ENCODE data around the gene CRACR2B. TPM values are rescaled to one million over a fixed set of nuclear protein-coding genes. Genes with fewer than 3 reads are reported as not detected.

CRACR2B gene
- total and polyA plus RNA-seq, 10 of the 15 experiments (the other 5 are each of a cell fraction or from before 2014, with no cell fraction given) = 0.10 to 33.7 (median 12.7) TPM

GRCh38 chr11:792535-792821, 35.2 kb upstream of the CRACR2B start (continued):
- TF ChIP-seq POLR2A (IDR thresholded peaks at IDR 0.05; ENCODE audit: low read depth, low read length) = no peak
- TF ChIP-seq LARP7 (IDR thresholded peaks at IDR 0.05) = no peak
- no peak for TF ChIP-seq CHD2 (IDR thresholded peaks at IDR 0.05; ENCODE audit: borderline replicate concordance, low read depth, low read length)
- TF ChIP-seq ELK1 (IDR thresholded peaks at IDR 0.05; ENCODE audit: low read depth, low read length) = no peak

- Histone ChIP-seq H3K79me2 (ENCODE audit: control insufficient read depth, insufficient read depth, low read length) (peaks cover 30% of the 10 kb centered on the region), H4K20me1 (ENCODE audit: control insufficient read depth, insufficient read depth) (no peaks in the 10 kb centered on the region), H3K4me1 (ENCODE audit: control insufficient read depth, insufficient read depth, low read length) (peaks cover 22% of the 10 kb centered on the region), H3K27ac (ENCODE audit: control insufficient read depth, insufficient read depth) (no peak overlapping the region), H3K27me3 (replicated peaks in 1 of 2; ENCODE audit: control insufficient read depth in 2 of 2, insufficient read depth in 2 of 2, low read length in 1 of 2) (no peaks in the 10 kb centered on the region), H3K9me3 (replicated peaks; ENCODE audit: control insufficient read depth, insufficient read depth, low read length) (no peaks in the 10 kb centered on the region), H2AFZ (ENCODE audit: control insufficient read depth, low read depth, low read length) (no peak overlapping the region), H3K36me3 (ENCODE audit: control insufficient read depth in 2 of 2, insufficient read depth in 2 of 2, low read length in 1 of 2) (peaks cover 0 to 9% of the 10 kb centered on the region in 2 experiments; a peak in 2 of 4 replicates), H3K4me3 (no peak overlapping the region), H3K9ac (ENCODE audit: control insufficient read depth, insufficient read depth, low read length) (no peak overlapping the region), H3K4me2 (ENCODE audit: control insufficient read depth, insufficient read depth) (no peak overlapping the region)
- CTCF ChIA-PET = no interaction called here
- ATAC-seq (no peak), FAIRE-seq (no peak), DNase-seq (ENCODE audit: low read depth, low spot score) (no peak)
- RAD21 ChIA-PET (ENCODE audit: unreplicated experiment) = no interaction called here
- POLR2A ChIA-PET = no interaction called here
- intact Hi-C loops (cut with micrococcal nuclease; ENCODE audit: unreplicated experiment) (no loop called here), in situ Hi-C loops (cut with MboI) (no loop called here)
- BruUV-seq (replicated peaks) = no TSS peak
- WGBS (ENCODE audit: insufficient coverage, insufficient replicate concordance, low lambda C conversion rate, missing lambda C conversion rate) = 83% methylated on average over 12 of the region's 13 CpGs
- SMC1A ChIA-PET (ENCODE audit: uncharacterized antibody, unreplicated experiment) = no interaction called here
- TF ChIP-seq EP300 (IDR thresholded peaks at IDR 0.05; ENCODE audit: borderline replicate concordance in 1 of 2, control insufficient read depth in 1 of 2, low read depth in 2 of 2, low read length in 2 of 2) = no peak
- no peak for TF ChIP-seq NFYB (IDR thresholded peaks at IDR 0.05; ENCODE audit: insufficient read depth, low read depth, low read length)
- no peak for TF ChIP-seq MAX (IDR thresholded peaks at IDR 0.05; ENCODE audit: low read depth, low read length)
- no peak for TF ChIP-seq ZBTB4 (CRISPR knock-in tag; IDR thresholded peaks at IDR 0.05)
- no peak for TF ChIP-seq WRNIP1 (IDR thresholded peaks at IDR 0.05; ENCODE audit: borderline replicate concordance, low read depth, low read length)
- TF ChIP-seq ESRRA (IDR thresholded peaks at IDR 0.05; ENCODE audit: low read length) = no peak
- no peak for TF ChIP-seq POU2F2 (IDR thresholded peaks at IDR 0.05; ENCODE audit: borderline replicate concordance, low read depth, low read length)
- TF ChIP-seq LARP7 (IDR thresholded peaks at IDR 0.05) = no peak
- no peak for TF ChIP-seq CEBPB (IDR thresholded peaks at IDR 0.05; ENCODE audit: borderline replicate concordance in 1 of 2, low read depth in 2 of 2, low read length in 2 of 2)
- no peak for TF ChIP-seq IKZF1 (conservative IDR thresholded peaks at IDR 0.05)
- no peak for TF ChIP-seq CHD2 (IDR thresholded peaks at IDR 0.05; ENCODE audit: borderline replicate concordance, low read depth, low read length)
- TF ChIP-seq E2F4 (IDR thresholded peaks at IDR 0.05; ENCODE audit: low read depth, low read length) = no peak
- TF ChIP-seq NR2C2 (IDR thresholded peaks at IDR 0.05; ENCODE audit: borderline replicate concordance, control insufficient read depth, insufficient read length, low read depth) = no peak
- TF ChIP-seq SREBF1 (IDR thresholded peaks at IDR 0.05; ENCODE audit: low read length) = no peak
- TF ChIP-seq SUZ12 (IDR thresholded peaks at IDR 0.05; ENCODE audit: unreplicated experiment) = no peak
- TF ChIP-seq ZNF384 (IDR thresholded peaks at IDR 0.05; ENCODE audit: borderline replicate concordance, low read depth, low read length) = no peak
- TF ChIP-seq GATAD2B (conservative IDR thresholded peaks at IDR 0.05; ENCODE audit: low read depth) = no peak
Measured at GRCh38 chr11:792873-793272, 34.8 kb upstream of the CRACR2B start.
